ENCODE results near the gene TUSC2. TPM values are rescaled to one million over a fixed set of nuclear protein-coding genes. Genes with fewer than 3 reads are reported as not detected.

Gene TUSC2
- total and polyA plus RNA-seq, 2 of the 13 experiments (the other 11 are each of a cell fraction or from before 2014, with no cell fraction given): 36.7 to 39.1 TPM

- TF ChIP-seq, protein P1, sequence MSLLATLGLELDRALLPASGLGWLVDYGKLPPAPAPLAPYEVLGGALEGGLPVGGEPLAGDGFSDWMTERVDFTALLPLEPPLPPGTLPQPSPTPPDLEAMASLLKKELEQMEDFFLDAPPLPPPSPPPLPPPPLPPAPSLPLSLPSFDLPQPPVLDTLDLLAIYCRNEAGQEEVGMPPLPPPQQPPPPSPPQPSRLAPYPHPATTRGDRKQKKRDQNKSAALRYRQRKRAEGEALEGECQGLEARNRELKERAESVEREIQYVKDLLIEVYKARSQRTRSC (CRISPR knock-in tag; IDR thresholded peaks at IDR 0.05; ENCODE audit: low read depth): no peak
- TF ChIP-seq HNRNPL (IDR thresholded peaks at IDR 0.05; ENCODE audit: low read depth, low read length) (peak; percentile 69; the same call in 1 of the 2 replicates), ZNF12 (CRISPR knock-in tag; IDR thresholded peaks at IDR 0.05) (peak; percentile 22; the same call in 1 of the 2 replicates), SSRP1 (CRISPR knock-in tag; IDR thresholded peaks at IDR 0.05) (no peak), ZNF564 (CRISPR knock-in tag; IDR thresholded peaks at IDR 0.05) (no peak), ZNF333 (CRISPR knock-in tag; IDR thresholded peaks at IDR 0.05; ENCODE audit: borderline replicate concordance) (0 out of 2 replicates have a peak, but pooled peaks have one; percentile 13), ADNP (CRISPR knock-in tag; IDR thresholded peaks at IDR 0.05) (no peak), ZUFSP (CRISPR knock-in tag; IDR thresholded peaks at IDR 0.05; ENCODE audit: borderline replicate concordance) (no peak), ZNF614 (CRISPR knock-in tag; IDR thresholded peaks at IDR 0.05; ENCODE audit: borderline replicate concordance) (peak; percentile 58; the same call in 1 of the 2 replicates), ZFX (CRISPR knock-in tag; IDR thresholded peaks at IDR 0.05; ENCODE audit: low read depth) (peak; percentile 100), HHEX (CRISPR knock-in tag; IDR thresholded peaks at IDR 0.05) (no peak), ZNF331 (CRISPR knock-in tag; IDR thresholded peaks at IDR 0.05) (peak; percentile 54), HES4 (CRISPR knock-in tag; IDR thresholded peaks at IDR 0.05; ENCODE audit: borderline replicate concordance) (peak; percentile 69; the same call in 1 of the 2 replicates), ZNF839 (CRISPR knock-in tag; IDR thresholded peaks at IDR 0.05; ENCODE audit: borderline replicate concordance) (no peak), KLF12 (CRISPR knock-in tag; IDR thresholded peaks at IDR 0.05; ENCODE audit: borderline replicate concordance) (peak; percentile 35; the same call in 1 of the 2 replicates), ZNF446 (CRISPR knock-in tag; IDR thresholded peaks at IDR 0.05) (no peak; the same call in 1 of the 2 replicates), ZNF160 (CRISPR knock-in tag; IDR thresholded peaks at IDR 0.05) (no peak; the same call in 1 of the 2 replicates), KLF16 (CRISPR knock-in tag; IDR thresholded peaks at IDR 0.05) (peak in 1 of 2 experiments; percentile 82; a peak in 2 of 4 replicates)
- TF ChIP-seq, protein P2, sequence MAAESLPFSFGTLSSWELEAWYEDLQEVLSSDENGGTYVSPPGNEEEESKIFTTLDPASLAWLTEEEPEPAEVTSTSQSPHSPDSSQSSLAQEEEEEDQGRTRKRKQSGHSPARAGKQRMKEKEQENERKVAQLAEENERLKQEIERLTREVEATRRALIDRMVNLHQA (CRISPR knock-in tag; IDR thresholded peaks at IDR 0.05): no peak
- TF ChIP-seq, protein P3, sequence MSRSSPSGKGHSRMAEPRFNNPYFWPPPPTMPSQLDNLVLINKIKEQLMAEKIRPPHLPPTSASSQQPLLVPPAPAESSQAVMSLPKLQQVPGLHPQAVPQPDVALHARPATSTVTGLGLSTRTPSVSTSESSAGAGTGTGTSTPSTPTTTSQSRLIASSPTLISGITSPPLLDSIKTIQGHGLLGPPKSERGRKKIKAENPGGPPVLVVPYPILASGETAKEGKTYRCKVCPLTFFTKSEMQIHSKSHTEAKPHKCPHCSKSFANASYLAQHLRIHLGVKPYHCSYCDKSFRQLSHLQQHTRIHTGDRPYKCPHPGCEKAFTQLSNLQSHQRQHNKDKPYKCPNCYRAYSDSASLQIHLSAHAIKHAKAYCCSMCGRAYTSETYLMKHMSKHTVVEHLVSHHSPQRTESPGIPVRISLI (CRISPR knock-in tag; IDR thresholded peaks at IDR 0.05; ENCODE audit: borderline replicate concordance): no peak
- TF ChIP-seq, protein P4, sequence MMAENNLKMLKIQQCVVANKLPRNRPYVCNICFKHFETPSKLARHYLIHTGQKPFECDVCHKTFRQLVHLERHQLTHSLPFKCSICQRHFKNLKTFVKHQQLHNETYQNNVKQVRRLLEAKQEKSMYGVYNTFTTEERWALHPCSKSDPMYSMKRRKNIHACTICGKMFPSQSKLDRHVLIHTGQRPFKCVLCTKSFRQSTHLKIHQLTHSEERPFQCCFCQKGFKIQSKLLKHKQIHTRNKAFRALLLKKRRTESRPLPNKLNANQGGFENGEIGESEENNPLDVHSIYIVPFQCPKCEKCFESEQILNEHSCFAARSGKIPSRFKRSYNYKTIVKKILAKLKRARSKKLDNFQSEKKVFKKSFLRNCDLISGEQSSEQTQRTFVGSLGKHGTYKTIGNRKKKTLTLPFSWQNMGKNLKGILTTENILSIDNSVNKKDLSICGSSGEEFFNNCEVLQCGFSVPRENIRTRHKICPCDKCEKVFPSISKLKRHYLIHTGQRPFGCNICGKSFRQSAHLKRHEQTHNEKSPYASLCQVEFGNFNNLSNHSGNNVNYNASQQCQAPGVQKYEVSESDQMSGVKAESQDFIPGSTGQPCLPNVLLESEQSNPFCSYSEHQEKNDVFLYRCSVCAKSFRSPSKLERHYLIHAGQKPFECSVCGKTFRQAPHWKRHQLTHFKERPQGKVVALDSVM (CRISPR knock-in tag; IDR thresholded peaks at IDR 0.05): no peak; the same call in 1 of the 2 replicates
- TF ChIP-seq, protein P5, sequence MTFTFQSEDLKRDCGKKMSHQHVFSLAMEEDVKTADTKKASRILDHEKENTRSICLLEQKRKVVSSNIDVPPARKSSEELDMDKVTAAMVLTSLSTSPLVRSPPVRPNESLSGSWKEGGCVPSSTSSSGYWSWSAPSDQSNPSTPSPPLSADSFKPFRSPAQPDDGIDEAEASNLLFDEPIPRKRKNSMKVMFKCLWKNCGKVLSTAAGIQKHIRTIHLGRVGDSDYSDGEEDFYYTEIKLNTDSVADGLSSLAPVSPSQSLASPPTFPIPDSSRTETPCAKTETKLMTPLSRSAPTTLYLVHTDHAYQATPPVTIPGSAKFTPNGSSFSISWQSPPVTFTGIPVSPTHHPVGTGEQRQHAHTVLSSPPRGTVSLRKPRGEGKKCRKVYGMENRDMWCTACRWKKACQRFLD (CRISPR knock-in tag; IDR thresholded peaks at IDR 0.05; ENCODE audit: borderline replicate concordance): peak; percentile 94
Measured at GRCh38 chr3:50358911-50359759, 31.1 kb upstream of the TUSC2 start, which contains the start of gene TMEM115 (continued).

Data from HepG2 (cell line).